Activated B cell treated with CpG ODN at 0.5 μM for 24 hours (primary cell): ENCODE data around the gene BCS1L. TPM values are rescaled to one million over a fixed set of nuclear protein-coding genes. Genes with fewer than 3 reads are reported as not detected.

Experiments used
- ATAC-seq: fragments of 200-7000 bp; cut with Tn5 transposase; one replicate; pipeline ENCODE4 v1.10.0; 2021; ENCODE audit warnings: low read depth, mild to moderate bottlenecking, moderate library complexity
- CTCF ChIA-PET: fragments of 350-600 bp; sonication (Branson Sonifier 250); formaldehyde crosslinking; loops from one replicate; lab custom pipeline; 2021; ENCODE audit warnings: antibody characterized with exemption; lab: Charles Lee
- POLR2A ChIA-PET: fragments of 350-600 bp; sonication (Branson Sonifier 250); formaldehyde crosslinking; loops from one replicate; lab custom pipeline; 2021; ENCODE audit warnings: antibody characterized with exemption; lab: Charles Lee
- DNase-seq: peaks from one replicate; pipeline ENCODE4 v3.0.0; 2022
- H3K27ac Mint-ChIP-seq: one replicate; pipeline ENCODE4 v1.8.0; 2020; ENCODE audit warnings: mixed read lengths
- H3K27me3 Mint-ChIP-seq: one replicate; pipeline ENCODE4 v1.8.0; 2021; ENCODE audit warnings: mixed read lengths
- H3K36me3 Mint-ChIP-seq: one replicate; pipeline ENCODE4 v1.8.0; 2021; ENCODE audit warnings: low read depth, mixed read lengths
- H3K4me1 Mint-ChIP-seq: one replicate; pipeline ENCODE4 v1.8.0; 2021; ENCODE audit warnings: mixed read lengths
- H3K4me3 Mint-ChIP-seq: one replicate; pipeline ENCODE4 v1.8.0; 2020; ENCODE audit warnings: mild to moderate bottlenecking, mixed read lengths
- H3K9me3 Mint-ChIP-seq: one replicate; pipeline ENCODE4 v1.8.0; 2020; ENCODE audit warnings: mixed read lengths
- intact Hi-C: fragments of 100-400 bp; cut with micrococcal nuclease; formaldehyde crosslinking; loops from one replicate; pipeline ENCODE4 v1.15.1; 2024
- total RNA-seq: library from RNA; stranded (reverse); gene quantifications from 2 replicates; pipeline ENCODE4 v1.2.3, GENCODE V29; 2022
- TF ChIP-seq, protein P1 (sequence below): fragments of 200-600 bp; IDR thresholded peaks from one replicate; pipeline ENCODE4 v1.8.0; 2022; ENCODE audit warnings: antibody characterized with exemption, mild to moderate bottlenecking

The BCS1L gene, protein sequence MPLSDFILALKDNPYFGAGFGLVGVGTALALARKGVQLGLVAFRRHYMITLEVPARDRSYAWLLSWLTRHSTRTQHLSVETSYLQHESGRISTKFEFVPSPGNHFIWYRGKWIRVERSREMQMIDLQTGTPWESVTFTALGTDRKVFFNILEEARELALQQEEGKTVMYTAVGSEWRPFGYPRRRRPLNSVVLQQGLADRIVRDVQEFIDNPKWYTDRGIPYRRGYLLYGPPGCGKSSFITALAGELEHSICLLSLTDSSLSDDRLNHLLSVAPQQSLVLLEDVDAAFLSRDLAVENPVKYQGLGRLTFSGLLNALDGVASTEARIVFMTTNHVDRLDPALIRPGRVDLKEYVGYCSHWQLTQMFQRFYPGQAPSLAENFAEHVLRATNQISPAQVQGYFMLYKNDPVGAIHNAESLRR
- total RNA-seq: 66.9 and 75.1 TPM in 2 replicates

DNA sequence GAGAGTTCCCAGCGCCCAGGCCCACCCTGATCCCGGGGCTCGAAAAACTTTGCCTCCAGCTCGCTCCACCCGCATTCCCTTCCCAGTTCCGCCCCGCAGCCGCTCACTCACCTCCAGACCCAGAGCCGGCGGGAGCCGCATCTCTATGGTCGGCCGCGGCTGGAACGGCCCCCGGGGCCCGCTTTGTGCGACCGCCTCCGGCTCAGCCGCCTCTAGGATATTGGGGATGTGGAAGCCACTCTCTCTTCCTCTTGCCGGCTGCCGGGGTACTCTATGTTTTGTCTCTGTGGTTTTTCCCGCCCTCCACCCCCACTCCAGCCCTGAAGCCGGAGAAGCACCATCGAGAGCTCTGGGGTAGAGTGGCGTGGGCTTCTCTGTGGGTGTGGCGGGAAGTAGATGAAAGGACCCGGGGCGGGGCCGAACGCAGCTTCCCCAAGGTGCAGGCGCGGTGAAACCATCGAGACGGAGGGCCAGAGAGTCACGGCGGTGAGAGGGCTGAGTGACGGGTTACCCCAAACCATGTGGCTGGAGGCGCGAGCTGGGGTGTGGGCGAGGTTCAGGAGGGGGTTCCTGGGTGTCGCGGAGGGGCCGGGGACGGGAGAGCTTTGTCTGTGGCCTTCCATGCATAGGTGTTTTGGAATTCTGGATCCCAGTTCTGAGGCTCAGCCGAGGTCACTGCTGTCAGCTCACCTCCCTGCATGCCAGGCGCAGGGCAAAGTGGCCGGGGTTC is at the start of gene BCS1L, which contains the start of gene ZNF142:
BCS1L (plus strand) TSS at position 426 of the 730 bp plus-strand sequence. CDS start 1,305 bp downstream, outside the sequence.
ZNF142 (minus strand) TSS at position 366 of the 730 bp plus-strand sequence. CDS start 3,194 bp downstream, outside the sequence.
- DNase-seq (peak; percentile 85), ATAC-seq (peak; percentile 96)
- H3K4me3 Mint-ChIP-seq: peak within 1 kb of the TSS; percentile 99
- no peaks in the 10 kb centered on the region for H3K9me3 Mint-ChIP-seq
- TF ChIP-seq, protein P1, sequence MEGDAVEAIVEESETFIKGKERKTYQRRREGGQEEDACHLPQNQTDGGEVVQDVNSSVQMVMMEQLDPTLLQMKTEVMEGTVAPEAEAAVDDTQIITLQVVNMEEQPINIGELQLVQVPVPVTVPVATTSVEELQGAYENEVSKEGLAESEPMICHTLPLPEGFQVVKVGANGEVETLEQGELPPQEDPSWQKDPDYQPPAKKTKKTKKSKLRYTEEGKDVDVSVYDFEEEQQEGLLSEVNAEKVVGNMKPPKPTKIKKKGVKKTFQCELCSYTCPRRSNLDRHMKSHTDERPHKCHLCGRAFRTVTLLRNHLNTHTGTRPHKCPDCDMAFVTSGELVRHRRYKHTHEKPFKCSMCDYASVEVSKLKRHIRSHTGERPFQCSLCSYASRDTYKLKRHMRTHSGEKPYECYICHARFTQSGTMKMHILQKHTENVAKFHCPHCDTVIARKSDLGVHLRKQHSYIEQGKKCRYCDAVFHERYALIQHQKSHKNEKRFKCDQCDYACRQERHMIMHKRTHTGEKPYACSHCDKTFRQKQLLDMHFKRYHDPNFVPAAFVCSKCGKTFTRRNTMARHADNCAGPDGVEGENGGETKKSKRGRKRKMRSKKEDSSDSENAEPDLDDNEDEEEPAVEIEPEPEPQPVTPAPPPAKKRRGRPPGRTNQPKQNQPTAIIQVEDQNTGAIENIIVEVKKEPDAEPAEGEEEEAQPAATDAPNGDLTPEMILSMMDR: no peak
- ChIA-PET CTCF (interaction anchor here (0.9 to 3.1 kb wide), 11 partner anchors 9 to 253 kb away, joined by 3 to 27 read pairs (median 4); partner anchors contain the start of genes RNF25, STK36 and TTLL4), POLR2A (interaction anchor here (0.5 to 4.7 kb wide), 19 partner anchors 8 to 728 kb away, joined by 3 to 61 read pairs (median 4); partner anchors contain the start of genes DNPEP, RNF25, STK36 and TTLL4)
- H3K4me1 Mint-ChIP-seq: peaks cover 31% of the 10 kb centered on the region
- H3K27me3 Mint-ChIP-seq: no peaks in the 10 kb centered on the region
- peaks cover 68% of the 10 kb centered on the region for H3K36me3 Mint-ChIP-seq
- H3K27ac Mint-ChIP-seq: peak within 1 kb of the TSS; percentile 93
- intact Hi-C loops: loop anchor here (1.0 to 5.0 kb wide), 10 partner anchors 11 to 518 kb away; partner anchors contain the start of genes AAMP, CNOT9, CNPPD1 and PNKD

DNA sequence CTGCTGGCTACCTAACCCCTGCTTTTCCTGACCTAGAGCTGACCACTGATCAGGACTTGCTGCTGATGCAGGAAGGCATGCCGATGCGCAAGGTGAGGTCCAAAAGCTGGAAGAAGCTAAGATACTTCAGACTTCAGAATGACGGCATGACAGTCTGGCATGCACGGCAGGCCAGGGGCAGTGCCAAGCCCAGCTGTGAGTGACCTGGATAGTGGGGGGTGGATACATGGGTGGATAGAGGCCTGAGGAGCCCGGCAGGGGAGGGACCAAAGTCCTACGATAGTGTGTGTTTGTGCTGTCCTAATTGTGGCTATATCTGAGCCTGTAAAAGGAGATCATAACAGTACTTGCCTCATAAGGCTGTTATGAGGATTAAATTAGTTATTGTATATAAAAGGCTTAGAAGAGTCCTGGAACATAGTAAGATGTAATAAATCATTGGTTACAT is 43.6 kb upstream of the BCS1L start:
- H3K4me1 Mint-ChIP-seq: no peaks in the 10 kb centered on the region
- H3K36me3 Mint-ChIP-seq: no peaks in the 10 kb centered on the region
- no peaks in the 10 kb centered on the region for H3K9me3 Mint-ChIP-seq
- DNase-seq: no peak
- TF ChIP-seq, protein P1: no peak
- no peaks in the 10 kb centered on the region for H3K27me3 Mint-ChIP-seq
- H3K4me3 Mint-ChIP-seq: no peak overlapping the region
- ChIA-PET POLR2A (no interaction called here), CTCF (no interaction called here)
- intact Hi-C loops: no loop called here
- ATAC-seq: no peak
- no peak overlapping the region for H3K27ac Mint-ChIP-seq

DNA sequence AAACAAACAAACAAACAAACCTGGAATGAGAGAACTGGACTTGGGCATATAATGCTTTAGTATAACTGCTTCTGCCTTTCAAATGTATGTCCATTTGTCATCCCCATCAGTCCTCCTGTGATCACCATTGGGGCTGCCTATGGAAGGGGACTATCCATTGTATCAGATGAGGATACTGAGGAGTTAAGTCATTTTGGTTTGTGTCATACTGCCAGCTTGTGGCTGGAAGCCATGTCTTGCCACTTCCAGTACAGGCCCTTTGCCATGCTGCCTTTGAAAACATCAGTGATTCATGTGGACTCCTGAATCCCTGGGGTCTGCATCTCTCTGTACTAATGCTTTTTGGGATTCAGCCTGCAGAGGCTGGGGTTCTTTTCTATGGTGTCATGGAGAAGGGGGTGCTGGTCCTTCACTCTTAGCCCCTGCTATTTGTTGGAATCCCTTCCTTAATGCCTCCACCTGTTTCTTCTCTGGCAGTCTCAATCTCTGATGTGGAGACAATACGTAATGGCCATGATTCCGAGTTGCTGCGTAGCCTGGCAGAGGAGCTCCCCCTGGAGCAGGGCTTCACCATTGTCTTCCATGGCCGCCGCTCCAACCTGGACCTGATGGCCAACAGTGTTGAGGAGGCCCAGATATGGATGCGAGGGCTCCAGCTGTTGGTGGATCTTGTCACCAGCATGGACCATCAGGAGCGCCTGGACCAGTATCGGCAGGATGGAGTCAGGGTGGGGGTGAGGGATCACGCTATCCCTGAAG is 41.2 kb upstream of the BCS1L start:
- CTCF ChIA-PET: no interaction called here
- no peak overlapping the region for H3K27ac Mint-ChIP-seq

DNA sequence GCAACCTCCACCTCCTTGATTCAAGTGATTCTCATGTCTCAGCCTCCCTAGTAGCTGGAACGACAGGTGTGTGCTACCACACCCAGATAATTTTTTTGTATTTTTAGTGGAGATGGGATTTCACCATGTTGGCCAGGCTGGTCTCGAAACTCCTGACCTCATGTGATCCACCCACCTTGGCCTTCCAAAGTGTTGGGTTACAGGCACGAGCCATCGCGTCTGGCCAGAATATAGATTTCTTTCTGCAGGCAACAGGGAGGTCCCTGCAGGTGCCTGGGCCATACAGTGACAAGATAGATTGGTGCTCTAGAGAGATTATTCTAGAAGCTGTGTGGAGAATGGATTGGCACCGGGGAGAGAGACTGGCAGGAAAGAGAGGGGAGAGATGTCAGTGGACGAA is 38.5 kb upstream of the BCS1L start:
- Mint-ChIP-seq H3K36me3 (no peaks in the 10 kb centered on the region), H3K27me3 (no peaks in the 10 kb centered on the region), H3K4me3 (no peak overlapping the region), H3K9me3 (no peaks in the 10 kb centered on the region), H3K4me1 (peaks cover 5% of the 10 kb centered on the region), H3K27ac (no peak overlapping the region)
- ATAC-seq: no peak
- TF ChIP-seq, protein P1: no peak
- ChIA-PET POLR2A (no interaction called here), CTCF (no interaction called here)
- intact Hi-C loops: no loop called here
- no peak for DNase-seq

More for the DNA sequence above, 41.2 kb upstream of the BCS1L start:
- intact Hi-C loops: no loop called here
- H3K36me3 Mint-ChIP-seq: no peaks in the 10 kb centered on the region
- POLR2A ChIA-PET: no interaction called here
- DNase-seq: no peak
- no peak for ATAC-seq
- H3K4me1 Mint-ChIP-seq: peaks cover 3% of the 10 kb centered on the region
- H3K27me3 Mint-ChIP-seq: no peaks in the 10 kb centered on the region
- no peak overlapping the region for H3K4me3 Mint-ChIP-seq
- no peaks in the 10 kb centered on the region for H3K9me3 Mint-ChIP-seq
- TF ChIP-seq, protein P1: no peak
